K562 (cell line): ENCODE data around the gene COL24A1. TPM values are rescaled to one million over a fixed set of nuclear protein-coding genes. Genes with fewer than 3 reads are reported as not detected.

Experiments used
- ATAC-seq: fragments of 200-7000 bp; cut with Tn5 transposase; 3 replicates; pipeline ENCODE4 v1.9.1; 2020; ENCODE audit warnings: moderate library complexity
- BruUV-seq: library from RNA; stranded (reverse); fragments of 400-500 nt; replicated peaks from 2 replicates; lab custom pipeline; 2021; lab: Mats Ljungman, UMichigan
- CTCF ChIA-PET: fragments of 300-600 bp; formaldehyde crosslinking; extraction: SDS; loops from one replicate; lab custom pipeline; 2021; ENCODE audit warnings: low intra/inter-chr PET ratio; lab: Yijun Ruan, JAX
- POLR2A ChIA-PET: fragments of 300-600, 350-650 bp; sonication (Branson Sonifier 250); formaldehyde crosslinking; extraction: SDS; loops from one replicate; lab custom pipeline; 2021; ENCODE audit warnings: antibody characterized with exemption, inconsistent platforms; lab: Yijun Ruan, JAX
- DNase-seq, 4 experiments: peaks; one replicate each; pipeline versions ENCODE4 v3.0.0 to v3.0.0-alpha.2; 2011 to 2018; ENCODE audit warnings: low spot score in 3 of 4, mixed read lengths in 3 of 4; ENCODE audit errors: extremely low read depth in 1 of 4
- FAIRE-seq: peaks from 2 replicates; lab custom pipeline; 2011; peaks lifted over from hg19 to GRCh38; lab: Jason Lieb, UNC
- H2AFZ ChIP-seq: 2 replicates; pipeline ENCODE4 v1.6.0; 2011; ENCODE audit warnings: low read depth, low read length, control low read depth, inconsistent platforms
- H3K27ac ChIP-seq: fragments of 200-600 bp; 3 replicates; pipeline ENCODE4 v1.8.0; 2011; ENCODE audit warnings: low read depth, mild to moderate bottlenecking, control low read depth, inconsistent platforms, low read length, moderate library complexity, mixed read lengths; ENCODE audit errors: extremely low read depth
- H3K27me3 ChIP-seq, 2 experiments: fragments of 300-600 bp in 1 of 2; 2 replicates in 1 of 2; 3 replicates in 1 of 2; pipeline versions ENCODE4 v1.6.0 to v1.8.0; 2011; ENCODE audit warnings: inconsistent platforms in 2 of 2, low read length in 2 of 2, mild to moderate bottlenecking in 1 of 2, mixed read lengths in 1 of 2, moderate library complexity in 1 of 2; ENCODE audit not compliant: control insufficient read depth in 2 of 2, insufficient read depth in 2 of 2
- H3K36me3 ChIP-seq: fragments of 300-600 bp; 3 replicates; pipeline ENCODE4 v1.8.0; 2011; ENCODE audit warnings: mild to moderate bottlenecking, low read length, inconsistent platforms; ENCODE audit not compliant: control insufficient read depth, insufficient read depth
- H3K4me1 ChIP-seq, 2 experiments: fragments of 200-600 bp in 1 of 2; replicated peaks in 1 of 2; 2 replicates in 1 of 2; 3 replicates in 1 of 2; pipeline versions ENCODE4 v1.5.1 to v1.8.0; 2011; ENCODE audit warnings: inconsistent platforms in 2 of 2, low read length in 2 of 2, mild to moderate bottlenecking in 1 of 2, mixed read lengths in 1 of 2, moderate library complexity in 1 of 2; ENCODE audit not compliant: control insufficient read depth in 2 of 2, insufficient read depth in 2 of 2
- H3K4me2 ChIP-seq: 2 replicates; pipeline ENCODE4 v1.6.1; 2011; ENCODE audit warnings: low read length, control low read depth, inconsistent platforms, mixed read lengths; ENCODE audit not compliant: insufficient read depth
- H3K4me3 ChIP-seq: fragments of 200-600 bp; sonication (generic), shearing (Covaris generic); 2 replicates; pipeline ENCODE4 v1.5.1; 2016; ENCODE audit warnings: control low read depth, inconsistent platforms
- H3K79me2 ChIP-seq: fragments of 200-600 bp; 3 replicates; pipeline ENCODE4 v1.8.0; 2011; ENCODE audit warnings: low read length, inconsistent platforms; ENCODE audit not compliant: control insufficient read depth, insufficient read depth
- H3K9ac ChIP-seq, 2 experiments: 2 replicates each; pipeline versions ENCODE4 v1.6.0 to v1.6.1; 2011; ENCODE audit warnings: low read depth in 2 of 2, low read length in 2 of 2, control low read depth in 1 of 2, inconsistent platforms in 1 of 2, mild to moderate bottlenecking in 1 of 2, mixed read lengths in 1 of 2; ENCODE audit not compliant: insufficient read depth in 1 of 2
- H3K9me1 ChIP-seq: one replicate; pipeline ENCODE4 v1.6.0; 2011; ENCODE audit warnings: inconsistent platforms, mild to moderate bottlenecking, low read length, moderate library complexity; ENCODE audit not compliant: control insufficient read depth, insufficient read depth
- H3K9me3 ChIP-seq: replicated peaks from 2 replicates; pipeline ENCODE4 v1.5.1; 2011; ENCODE audit warnings: low read depth, low read length, inconsistent platforms; ENCODE audit not compliant: control insufficient read depth, insufficient read depth
- H4K20me1 ChIP-seq: replicated peaks from 2 replicates; pipeline ENCODE4 v1.6.1; 2011; ENCODE audit warnings: low read length, inconsistent platforms, mixed read lengths; ENCODE audit not compliant: control insufficient read depth, insufficient read depth
- GABPB2 ChIP-seq: fragments of 250-450 bp; sonication (Bioruptor Pico); conservative IDR thresholded peaks from 2 replicates; pipeline ENCODE4 v1.5.1; 2021; ENCODE audit warnings: mild to moderate bottlenecking
- ILK ChIP-seq: fragments of 450-650 bp; IDR thresholded peaks from 2 replicates; pipeline ENCODE4 v1.6.1; 2016; ENCODE audit warnings: missing genetic modification characterization, low read depth, mild to moderate bottlenecking, missing compliant biosample characterization, moderate library complexity, borderline replicate concordance
- MAZ ChIP-seq, 2 experiments: fragments of 450-650 bp in 1 of 2; sonication (generic) in 1 of 2; formaldehyde crosslinking; IDR thresholded peaks in 1 of 2; conservative IDR thresholded peaks in 1 of 2; 2 replicates each; pipeline versions ENCODE4 v1.4.0 to v1.5.0; 2020; ENCODE audit warnings: mild to moderate bottlenecking in 1 of 2, missing genetic modification reagents in 1 of 2
- MCM5 ChIP-seq: fragments of 450-650 bp; IDR thresholded peaks from 2 replicates; pipeline ENCODE4 v1.6.1; 2016; ENCODE audit warnings: low read depth
- MYBL2 ChIP-seq, 2 experiments: fragments of 450-650 bp in 1 of 2; sonication (generic) in 1 of 2; formaldehyde crosslinking in 1 of 2; IDR thresholded peaks; 2 replicates each; pipeline versions ENCODE4 v1.6.1 to v1.8.1; 2017 to 2022; ENCODE audit warnings: borderline replicate concordance in 1 of 2, inconsistent platforms in 1 of 2, low read depth in 1 of 2, mild to moderate bottlenecking in 1 of 2, missing genetic modification reagents in 1 of 2, moderate library complexity in 1 of 2
- POU5F1 ChIP-seq: fragments of 150-350 bp; IDR thresholded peaks from 2 replicates; pipeline ENCODE4 v1.6.1; 2014; ENCODE audit warnings: borderline replicate concordance, low read length, low read depth, mild to moderate bottlenecking; ENCODE audit not compliant: partially characterized antibody
- ZNF239 ChIP-seq: fragments of 250-450 bp; sonication (Bioruptor Pico); IDR thresholded peaks from 2 replicates; pipeline ENCODE4 v1.4.0; 2020; ENCODE audit warnings: mild to moderate bottlenecking
- WGBS: fragments of 100-300 bp; shearing (Covaris generic); methylation state at CpG from one replicate; pipeline ENCODE4 v1.1.6; 2016; ENCODE audit warnings: low coverage, mixed read lengths; ENCODE audit not compliant: insufficient coverage; ENCODE audit errors: missing lambda C conversion rate; 5-methylcytosine and 5-hydroxymethylcytosine counted together
- in situ Hi-C: fragments of 300-500 bp; cut with MboI; formaldehyde crosslinking; loops from 4 replicates; pipeline ENCODE4 v1.15.0; 2018; ENCODE audit warnings: inconsistent platforms, mixed read lengths
- intact Hi-C: fragments of 100-400 bp; cut with micrococcal nuclease; formaldehyde crosslinking; loops from 2 replicates; pipeline ENCODE4 v1.14.2; 2022
- polyA plus RNA-seq, 8 experiments: library from polyadenylated mRNA; depleted of rRNA in 4 of 8; stranded (reverse) in 5 of 8; unstranded in 3 of 8; fragments of >200 nt; fragmentation: Nextera tagmentation in 2 of 8; fragmentation: Illumina TruSeq in 1 of 8; extraction: Ambion mirVana in 2 of 8; extraction: Trizol in 1 of 8; gene quantifications; 2 replicates each; pipeline versions ENCODE4 v1.2.1 to v1.2.3, GENCODE V29; 2011 to 2014; ENCODE audit warnings: inconsistent platforms in 1 of 8, missing spikeins in 1 of 8
- total RNA-seq, 7 experiments: library from RNA; depleted of rRNA in 6 of 7; stranded (reverse); fragments of >200 nt in 6 of 7; fragmentation: Illumina TruSeq in 2 of 7; extraction: Trizol in 2 of 7; gene quantifications; 2 replicates each; pipeline versions ENCODE4 v1.2.1 to v1.2.3, GENCODE V29; 2011 to 2021; ENCODE audit warnings: low replicate concordance in 1 of 7

COL24A1 gene
- total and polyA plus RNA-seq, 9 of the 15 experiments (the other 6 are each of a cell fraction or from before 2014, with no cell fraction given): 0.01 to 0.06 (median 0.03) TPM; not detected in 2

DNA sequence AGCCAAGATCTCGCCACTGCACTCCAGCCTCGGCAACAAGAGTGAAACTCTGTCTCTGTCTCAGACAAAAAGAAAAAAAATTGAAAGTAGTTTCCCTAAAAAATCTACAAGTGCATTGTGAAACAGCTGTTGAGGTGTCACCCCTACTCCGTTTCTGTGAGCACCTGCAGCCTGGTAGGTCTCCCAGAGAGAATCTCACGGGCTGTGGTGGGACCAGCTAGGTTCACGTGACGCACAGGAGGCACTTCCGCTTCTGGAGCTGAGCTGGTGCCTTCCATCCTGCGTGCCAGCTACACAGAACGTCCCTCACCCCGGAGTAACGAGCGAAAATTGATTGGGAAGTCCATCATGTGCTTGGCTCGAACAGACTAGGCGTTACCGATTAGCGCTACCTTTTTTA, 66.8 kb downstream of the COL24A1 start:
- WGBS: under 1% methylated on average over 16 of the region's 16 CpGs

DNA sequence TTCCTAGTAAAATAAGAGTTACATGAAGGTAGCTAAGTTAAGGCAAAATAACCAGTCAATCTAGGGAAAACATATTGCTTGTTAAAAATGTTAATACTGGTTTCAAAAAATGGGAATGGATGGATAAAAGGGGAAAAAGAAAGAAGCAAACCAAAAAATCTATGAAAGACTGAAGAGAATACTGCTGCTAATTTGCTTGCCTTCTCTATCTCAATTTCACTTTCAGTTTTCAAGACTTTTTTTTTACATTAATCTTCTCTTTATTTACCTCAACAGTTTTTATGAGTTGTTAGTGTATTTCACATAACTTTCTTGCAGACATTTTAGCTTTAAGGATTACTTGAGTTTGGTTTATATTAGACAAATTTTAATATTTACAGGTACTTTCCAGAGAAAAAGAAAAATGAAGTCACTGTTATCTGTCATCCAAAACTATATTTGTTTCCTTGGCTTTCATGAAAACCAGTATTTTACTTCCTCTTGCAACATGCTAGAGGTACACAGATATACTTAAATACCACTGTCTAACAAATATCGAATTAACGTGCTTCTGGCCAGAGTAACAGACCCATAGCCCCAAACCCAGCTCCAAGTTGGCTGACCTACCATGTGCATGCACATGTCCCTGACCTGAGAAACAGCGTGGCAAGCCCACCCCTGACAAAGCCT, 70.7 kb downstream of the COL24A1 start:
- H4K20me1 ChIP-seq: no peaks in the 10 kb centered on the region
- no peak overlapping the region for H3K27ac ChIP-seq
- ChIA-PET POLR2A (no interaction called here), CTCF (no interaction called here)
- no peaks in the 10 kb centered on the region for H3K9me3 ChIP-seq
- H3K9ac ChIP-seq: no peak overlapping the region
- no peaks in the 10 kb centered on the region for H3K27me3 ChIP-seq
- no peaks in the 10 kb centered on the region for H3K9me1 ChIP-seq
- no peak for ATAC-seq
- no peaks in the 10 kb centered on the region for H3K4me1 ChIP-seq
- in situ Hi-C loops (no loop called here), intact Hi-C loops (no loop called here)
- 4% methylated on average over 3 of the region's 3 CpGs for WGBS
- no peak for DNase-seq
- H3K4me2 ChIP-seq: no peak overlapping the region
- no peaks in the 10 kb centered on the region for H3K79me2 ChIP-seq
- no peak overlapping the region for H2AFZ ChIP-seq
- no TSS peak for BruUV-seq
- no peak for FAIRE-seq
- no peak overlapping the region for H3K4me3 ChIP-seq
- no peaks in the 10 kb centered on the region for H3K36me3 ChIP-seq
- TF ChIP-seq GABPB2 (CRISPR knock-in tag) (no peak), POU5F1 (no peak), MCM5 (no peak), ILK (tag) (no peak), ZNF239 (no peak)

More for the DNA sequence above, 66.8 kb downstream of the COL24A1 start:
- intact Hi-C loops: no loop called here
- ChIA-PET POLR2A (interaction anchor here (1.1 kb wide), 1 partner anchor 10 kb away, joined by 3 read pairs; no protein-coding TSS in a partner anchor), CTCF (no interaction called here)
- FAIRE-seq: no peak
- in situ Hi-C loops: no loop called here
- no peaks in the 10 kb centered on the region for H3K9me1 ChIP-seq
- no peaks in the 10 kb centered on the region for H4K20me1 ChIP-seq
- no peaks in the 10 kb centered on the region for H3K4me1 ChIP-seq
- H3K4me3 ChIP-seq: no peak overlapping the region
- no peaks in the 10 kb centered on the region for H3K9me3 ChIP-seq
- BruUV-seq: no TSS peak
- H2AFZ ChIP-seq: no peak overlapping the region
- no peaks in the 10 kb centered on the region for H3K79me2 ChIP-seq
- no peak overlapping the region for H3K4me2 ChIP-seq
- no peak overlapping the region for H3K27ac ChIP-seq
- H3K9ac ChIP-seq: no peak overlapping the region
- ATAC-seq: no peak
- TF ChIP-seq MYBL2 (IDR thresholded peaks at IDR 0.05; ENCODE audit: low read depth): no peak
- TF ChIP-seq MYBL2 (CRISPR knock-in tag; IDR thresholded peaks at IDR 0.05; ENCODE audit: borderline replicate concordance): no peak
- TF ChIP-seq MAZ (CRISPR knock-in tag; conservative IDR thresholded peaks at IDR 0.05 in 1 of 2, IDR thresholded peaks at IDR 0.05 in 1 of 2): 0 out of 4 replicates have a peak, but pooled peaks of 1 of the 2 experiments have one; percentile 26
- no peaks in the 10 kb centered on the region for H3K27me3 ChIP-seq
- no peaks in the 10 kb centered on the region for H3K36me3 ChIP-seq
- DNase-seq: no peak
